NB4 (cell line): Measurements from ENCODE around the gene USF2.

ENCODE experiments used
- CTCF ChIP-seq: IDR thresholded peaks from one replicate; pipeline ENCODE4 v1.5.1; 2012; ENCODE audit warnings: low read depth, low read length
- MAX ChIP-seq: IDR thresholded peaks from 2 replicates; pipeline ENCODE4 v1.6.1; 2011; ENCODE audit warnings: low read depth, low read length

GRCh38 chr19:35295792-35296462, 27.2 kb downstream of the USF2 start:
- TF ChIP-seq CTCF: no peak
- no peak for TF ChIP-seq MAX
